ENCODE measurements around the gene PNPLA3.

The PNPLA3 gene

DNA sequence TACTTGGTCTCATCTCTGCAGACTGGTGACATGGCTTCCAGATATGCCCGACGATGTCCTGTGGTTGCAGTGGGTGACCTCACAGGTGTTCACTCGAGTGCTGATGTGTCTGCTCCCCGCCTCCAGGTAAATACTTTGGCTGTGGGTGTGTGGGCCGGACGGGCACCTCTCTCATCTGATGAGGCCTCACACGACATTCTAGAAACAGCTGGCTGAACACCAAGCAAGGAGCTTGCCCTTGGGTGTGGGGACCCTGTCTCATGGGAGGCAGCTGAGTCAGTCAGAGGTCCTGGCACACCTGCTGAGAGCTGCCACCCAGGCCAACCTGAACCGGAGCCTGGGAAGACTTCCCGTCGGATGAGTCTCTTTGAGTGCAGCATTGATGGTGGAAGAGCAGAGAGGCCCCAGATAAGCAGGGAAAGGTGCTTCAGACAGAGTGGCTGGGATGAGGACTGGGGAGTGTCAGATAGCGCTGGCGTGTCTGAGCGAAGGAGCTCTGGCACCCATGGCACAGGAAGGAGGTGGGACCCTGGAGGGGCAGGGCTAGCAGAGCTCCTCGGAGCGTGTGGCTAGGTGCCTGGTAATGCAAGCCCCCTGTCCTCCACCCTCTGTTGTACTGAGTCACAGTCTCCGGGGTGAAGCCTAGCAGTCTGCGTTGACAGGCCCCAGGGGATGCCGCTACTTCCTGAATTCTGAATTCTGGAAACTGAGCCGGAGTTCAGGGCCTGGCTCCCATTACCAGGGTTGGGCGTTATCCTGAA lies 21.2 kb downstream of the PNPLA3 start:
- Histone ChIP-seq H3K9me3 (peaks cover 0 to 3% (median 0%) of the 10 kb centered on the region in 3 donors), H3K27me3 (peaks cover 0 to 25% of the 10 kb centered on the region in 2 donors), H3K36me3 (no peaks in the 10 kb centered on the region), H3K27ac (no peak overlapping the region), H3K4me3 (no peak overlapping the region), H3K4me1 (no peaks in the 10 kb centered on the region)
- intact Hi-C loops (cut with DNase I; ENCODE audit: low total_unique reads): no loop called here
- TF ChIP-seq, protein P1, sequence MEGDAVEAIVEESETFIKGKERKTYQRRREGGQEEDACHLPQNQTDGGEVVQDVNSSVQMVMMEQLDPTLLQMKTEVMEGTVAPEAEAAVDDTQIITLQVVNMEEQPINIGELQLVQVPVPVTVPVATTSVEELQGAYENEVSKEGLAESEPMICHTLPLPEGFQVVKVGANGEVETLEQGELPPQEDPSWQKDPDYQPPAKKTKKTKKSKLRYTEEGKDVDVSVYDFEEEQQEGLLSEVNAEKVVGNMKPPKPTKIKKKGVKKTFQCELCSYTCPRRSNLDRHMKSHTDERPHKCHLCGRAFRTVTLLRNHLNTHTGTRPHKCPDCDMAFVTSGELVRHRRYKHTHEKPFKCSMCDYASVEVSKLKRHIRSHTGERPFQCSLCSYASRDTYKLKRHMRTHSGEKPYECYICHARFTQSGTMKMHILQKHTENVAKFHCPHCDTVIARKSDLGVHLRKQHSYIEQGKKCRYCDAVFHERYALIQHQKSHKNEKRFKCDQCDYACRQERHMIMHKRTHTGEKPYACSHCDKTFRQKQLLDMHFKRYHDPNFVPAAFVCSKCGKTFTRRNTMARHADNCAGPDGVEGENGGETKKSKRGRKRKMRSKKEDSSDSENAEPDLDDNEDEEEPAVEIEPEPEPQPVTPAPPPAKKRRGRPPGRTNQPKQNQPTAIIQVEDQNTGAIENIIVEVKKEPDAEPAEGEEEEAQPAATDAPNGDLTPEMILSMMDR (IDR thresholded peaks at IDR 0.05): no peak
- no peak for DNase-seq

DNA sequence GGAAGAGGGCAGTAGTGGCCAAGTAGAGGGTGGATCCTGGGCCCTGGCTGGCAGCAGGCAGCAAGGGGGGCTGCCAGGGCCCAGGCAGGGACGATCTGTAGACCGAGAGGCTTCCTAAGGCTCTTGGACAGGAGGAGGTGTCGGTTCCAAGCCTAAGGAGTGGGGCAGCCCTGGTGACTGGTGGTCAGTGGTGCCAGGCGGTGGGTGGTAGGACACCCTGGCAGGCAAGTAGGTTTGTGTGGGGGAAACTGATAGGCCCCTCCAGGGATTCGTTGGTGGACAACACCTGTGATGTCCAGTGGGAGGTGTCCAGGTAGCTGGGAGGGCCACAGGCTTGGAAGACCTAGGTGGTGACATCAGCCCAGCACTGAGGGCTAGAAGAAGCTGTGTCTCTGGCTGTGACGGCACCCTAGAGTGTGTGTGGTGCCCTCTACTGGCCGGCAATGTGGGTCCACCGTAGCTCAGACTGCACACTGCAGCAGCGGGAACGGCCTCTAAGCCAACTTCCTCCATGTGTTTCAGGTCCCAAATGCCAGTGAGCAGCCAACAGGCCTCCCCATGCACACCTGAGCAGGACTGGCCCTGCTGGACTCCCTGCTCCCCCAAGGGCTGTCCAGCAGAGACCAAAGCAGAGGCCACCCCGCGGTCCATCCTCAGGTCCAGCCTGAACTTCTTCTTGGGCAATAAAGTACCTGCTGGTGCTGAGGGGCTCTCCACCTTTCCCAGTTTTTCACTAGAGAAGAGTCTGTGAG lies 22.2 kb downstream of the PNPLA3 start:
- intact Hi-C loops (cut with DNase I; ENCODE audit: low total_unique reads): no loop called here
- Histone ChIP-seq H3K36me3 (no peaks in the 10 kb centered on the region), H3K9me3 (peaks cover 0 to 3% (median 0%) of the 10 kb centered on the region in 3 donors), H3K4me3 (no peak overlapping the region), H3K27me3 (peaks cover 0 to 25% of the 10 kb centered on the region in 2 donors), H3K4me1 (no peaks in the 10 kb centered on the region), H3K27ac (no peak overlapping the region)
- DNase-seq: peak in 1 of 2 donors; percentile 39
- TF ChIP-seq, protein P1 (IDR thresholded peaks at IDR 0.05): peak in 1 of 2 experiments; percentile 26

GRCh38 chr22:43946384-43946667 lies 22.7 kb downstream of the PNPLA3 start:
- H3K36me3 ChIP-seq: no peaks in the 10 kb centered on the region

GRCh38 chr22:43948836-43949406 lies 25.3 kb downstream of the PNPLA3 start:
- TF ChIP-seq, protein P1 (IDR thresholded peaks at IDR 0.05): no peak
- DNase-seq: no peak
- Histone ChIP-seq H3K27ac (no peak overlapping the region), H3K9me3 (no peaks in the 10 kb centered on the region), H3K4me1 (no peaks in the 10 kb centered on the region), H3K4me3 (no peak overlapping the region), H3K27me3 (peaks cover 0 to 37% of the 10 kb centered on the region in 2 donors), H3K36me3 (no peaks in the 10 kb centered on the region)
- intact Hi-C loops (cut with DNase I; ENCODE audit: low total_unique reads): no loop called here

More at GRCh38 chr22:43946384-43946667, 22.7 kb downstream of the PNPLA3 start:
- Histone ChIP-seq H3K4me1 (no peaks in the 10 kb centered on the region), H3K27me3 (peaks cover 0 to 25% of the 10 kb centered on the region in 2 donors), H3K9me3 (peaks cover 0 to 3% (median 0%) of the 10 kb centered on the region in 3 donors), H3K27ac (no peak overlapping the region), H3K4me3 (no peak overlapping the region)
- intact Hi-C loops (cut with DNase I; ENCODE audit: low total_unique reads): no loop called here
- no peak for DNase-seq
- TF ChIP-seq, protein P1 (IDR thresholded peaks at IDR 0.05): no peak

- Histone ChIP-seq H3K9me3 (no peaks in the 10 kb centered on the region), H3K27me3 (peaks cover 0 to 16% of the 10 kb centered on the region in 2 donors), H3K4me3 (no peak overlapping the region), H3K36me3 (no peaks in the 10 kb centered on the region), H3K4me1 (peaks cover 0 to 15% (median 10%) of the 10 kb centered on the region in 4 donors), H3K27ac (no peak overlapping the region)
- intact Hi-C loops (cut with DNase I; ENCODE audit: low total_unique reads): no loop called here
- TF ChIP-seq, protein P1 (IDR thresholded peaks at IDR 0.05): no peak
- DNase-seq: no peak
These were observed 27.8 kb downstream of the PNPLA3 start for GRCh38 chr22:43951391-43951790.
